Esophagus muscularis mucosa (tissue), 3 donors: Measurements from ENCODE around the gene DNAH7.

Source experiments
- EP300 ChIP-seq: sonication (generic); formaldehyde crosslinking; IDR thresholded peaks from one replicate; pipeline ENCODE4 v1.6.1; 2017; ENCODE audit warnings: antibody characterized with exemption
- TF ChIP-seq, protein P1 (sequence below), 3 experiments: fragments of 200-600 bp in 2 of 3; fragments of 450-650 bp in 1 of 3; sonication (generic) in 2 of 3; IDR thresholded peaks; one replicate each; pipeline ENCODE4 v1.5.1; 2017 to 2019; ENCODE audit warnings: antibody characterized with exemption in 3 of 3, mild to moderate bottlenecking in 2 of 3, moderate library complexity in 1 of 3

DNA sequence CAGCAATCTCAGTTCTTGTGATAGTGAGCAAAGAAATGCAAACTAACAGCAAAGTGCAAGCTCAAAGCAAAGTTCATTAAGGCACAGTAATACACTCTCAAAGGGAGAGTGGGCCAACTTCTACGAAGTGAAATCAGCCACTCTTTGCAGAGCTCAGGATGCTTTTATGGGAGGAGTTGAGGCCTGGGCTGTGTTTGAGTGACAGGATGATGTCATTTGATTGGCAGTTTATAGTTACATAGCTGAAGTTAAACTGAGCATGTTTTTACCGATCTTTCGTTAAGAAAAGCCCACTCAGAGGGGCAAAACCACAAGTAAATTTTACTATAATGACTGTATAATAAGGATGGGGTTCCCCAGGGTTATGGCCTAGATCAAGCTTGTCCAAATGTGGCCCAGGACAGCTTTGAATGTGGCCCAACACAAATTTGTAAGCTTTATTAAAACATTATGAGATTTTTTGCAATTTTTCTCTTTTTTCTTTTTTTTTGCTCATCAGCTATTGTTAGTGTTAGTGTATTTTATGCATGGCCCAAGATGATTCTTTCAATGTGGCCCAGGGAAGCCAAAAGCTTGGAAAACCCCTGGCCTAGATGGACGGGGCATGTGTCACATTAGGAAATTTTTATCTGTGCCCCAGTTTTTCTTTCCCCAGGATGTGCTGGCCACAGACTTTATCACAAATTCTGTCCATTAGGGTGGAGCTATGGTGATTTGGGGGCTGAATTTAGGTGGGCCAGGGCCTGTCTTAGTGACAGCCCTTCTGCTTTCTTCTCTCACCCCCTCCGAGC, 8.3 kb upstream of the DNAH7 start:
- TF ChIP-seq, protein P1, sequence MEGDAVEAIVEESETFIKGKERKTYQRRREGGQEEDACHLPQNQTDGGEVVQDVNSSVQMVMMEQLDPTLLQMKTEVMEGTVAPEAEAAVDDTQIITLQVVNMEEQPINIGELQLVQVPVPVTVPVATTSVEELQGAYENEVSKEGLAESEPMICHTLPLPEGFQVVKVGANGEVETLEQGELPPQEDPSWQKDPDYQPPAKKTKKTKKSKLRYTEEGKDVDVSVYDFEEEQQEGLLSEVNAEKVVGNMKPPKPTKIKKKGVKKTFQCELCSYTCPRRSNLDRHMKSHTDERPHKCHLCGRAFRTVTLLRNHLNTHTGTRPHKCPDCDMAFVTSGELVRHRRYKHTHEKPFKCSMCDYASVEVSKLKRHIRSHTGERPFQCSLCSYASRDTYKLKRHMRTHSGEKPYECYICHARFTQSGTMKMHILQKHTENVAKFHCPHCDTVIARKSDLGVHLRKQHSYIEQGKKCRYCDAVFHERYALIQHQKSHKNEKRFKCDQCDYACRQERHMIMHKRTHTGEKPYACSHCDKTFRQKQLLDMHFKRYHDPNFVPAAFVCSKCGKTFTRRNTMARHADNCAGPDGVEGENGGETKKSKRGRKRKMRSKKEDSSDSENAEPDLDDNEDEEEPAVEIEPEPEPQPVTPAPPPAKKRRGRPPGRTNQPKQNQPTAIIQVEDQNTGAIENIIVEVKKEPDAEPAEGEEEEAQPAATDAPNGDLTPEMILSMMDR (IDR thresholded peaks at IDR 0.05), result no peak
- no peak for TF ChIP-seq EP300
